GM20431 (cell line): ENCODE results near the gene CCDC92B.

Experiments used
- in situ Hi-C: fragments of 300-500 bp; cut with MseI, MboI; formaldehyde crosslinking; loops from one replicate; pipeline ENCODE4 v1.15.0; 2020; ENCODE audit warnings: low sequenced_read_pairs; ENCODE audit not compliant: unreplicated experiment

The CCDC92B gene

GRCh38 chr17:2779545-2779944 lies 30.1 kb upstream of the CCDC92B start:
- in situ Hi-C loops, result no loop called here

- in situ Hi-C loops, result no loop called here
These were observed 29.0 kb upstream of the CCDC92B start for GRCh38 chr17:2778489-2778888.

GRCh38 chr17:2777242-2777867 lies 27.9 kb upstream of the CCDC92B start:
- in situ Hi-C loops, result no loop called here

DNA sequence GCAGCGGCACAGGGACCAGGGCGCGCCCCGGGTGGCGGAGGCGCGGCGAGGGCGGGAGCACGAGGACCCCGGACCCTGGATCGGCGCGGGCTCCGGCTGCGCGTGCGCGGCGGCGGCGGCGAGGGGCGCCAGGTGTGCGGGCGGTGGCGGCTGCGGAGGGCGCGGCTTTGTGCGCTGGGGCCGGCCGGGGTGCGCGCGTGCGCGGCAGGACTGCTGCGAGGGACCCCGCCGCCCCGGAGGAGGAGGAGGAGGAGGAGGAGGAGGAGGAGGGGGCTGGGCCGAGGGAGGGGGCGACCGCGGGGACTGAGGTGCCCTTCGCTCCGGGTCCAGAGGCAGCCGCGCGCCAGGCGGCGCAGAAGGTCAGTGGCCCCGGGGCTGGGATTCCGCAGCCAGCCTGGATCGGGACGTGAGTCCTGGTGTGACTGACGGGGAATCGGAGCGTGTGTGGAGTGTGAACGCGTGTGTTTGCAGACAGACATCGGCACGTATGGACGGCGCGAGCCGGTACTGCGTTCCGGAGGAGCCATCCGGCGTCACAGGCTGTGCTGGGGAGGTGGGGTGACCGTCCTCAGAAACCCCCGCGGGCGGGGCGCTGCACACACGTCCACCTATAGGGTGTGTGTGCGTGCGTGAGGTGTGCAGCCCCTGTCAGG lies 27.3 kb upstream of the CCDC92B start:
- in situ Hi-C loops, result no loop called here

- in situ Hi-C loops, result no loop called here
These were observed 25.8 kb upstream of the CCDC92B start for GRCh38 chr17:2775206-2775605.

DNA sequence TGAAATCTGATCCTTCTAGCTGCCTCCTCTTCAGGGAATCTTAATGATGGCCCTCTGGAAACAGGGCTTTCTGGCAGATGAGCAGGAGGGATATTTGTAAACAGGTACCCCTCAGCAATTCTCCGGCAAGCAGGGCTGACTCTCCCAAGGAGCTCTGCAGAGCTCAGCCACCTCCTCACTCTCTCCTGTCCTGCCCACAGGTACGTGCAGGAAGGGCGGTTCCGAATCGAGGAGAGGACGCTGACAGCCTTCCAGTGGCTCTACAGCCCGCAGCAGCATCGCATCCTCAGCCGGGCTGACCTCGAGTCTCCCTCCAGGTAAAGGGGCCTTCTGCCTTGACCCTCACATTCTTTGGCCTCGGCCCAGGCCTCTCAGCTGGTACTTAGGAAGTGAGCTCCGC lies 20.7 kb upstream of the CCDC92B start:
- in situ Hi-C loops, result no loop called here

DNA sequence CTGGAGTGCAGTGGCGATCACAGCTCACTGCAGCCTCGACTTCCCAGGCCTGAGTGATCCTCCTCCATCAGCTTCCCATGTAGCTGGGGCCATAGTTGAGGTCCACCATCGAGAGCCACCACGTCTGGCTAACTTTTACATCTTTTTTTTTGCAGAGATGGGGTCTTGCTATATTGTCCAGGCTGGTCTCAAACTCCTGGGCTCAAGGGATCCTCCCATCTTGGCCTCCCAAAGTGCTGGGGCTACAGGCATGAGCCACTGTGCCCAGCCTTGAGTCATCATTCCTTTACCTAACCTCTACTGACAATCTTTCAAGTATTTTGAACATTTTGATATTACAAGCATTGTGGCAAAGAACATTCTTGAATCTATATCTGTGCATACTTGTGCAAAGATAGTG lies 9.4 kb upstream of the CCDC92B start:
- in situ Hi-C loops, result no loop called here

DNA sequence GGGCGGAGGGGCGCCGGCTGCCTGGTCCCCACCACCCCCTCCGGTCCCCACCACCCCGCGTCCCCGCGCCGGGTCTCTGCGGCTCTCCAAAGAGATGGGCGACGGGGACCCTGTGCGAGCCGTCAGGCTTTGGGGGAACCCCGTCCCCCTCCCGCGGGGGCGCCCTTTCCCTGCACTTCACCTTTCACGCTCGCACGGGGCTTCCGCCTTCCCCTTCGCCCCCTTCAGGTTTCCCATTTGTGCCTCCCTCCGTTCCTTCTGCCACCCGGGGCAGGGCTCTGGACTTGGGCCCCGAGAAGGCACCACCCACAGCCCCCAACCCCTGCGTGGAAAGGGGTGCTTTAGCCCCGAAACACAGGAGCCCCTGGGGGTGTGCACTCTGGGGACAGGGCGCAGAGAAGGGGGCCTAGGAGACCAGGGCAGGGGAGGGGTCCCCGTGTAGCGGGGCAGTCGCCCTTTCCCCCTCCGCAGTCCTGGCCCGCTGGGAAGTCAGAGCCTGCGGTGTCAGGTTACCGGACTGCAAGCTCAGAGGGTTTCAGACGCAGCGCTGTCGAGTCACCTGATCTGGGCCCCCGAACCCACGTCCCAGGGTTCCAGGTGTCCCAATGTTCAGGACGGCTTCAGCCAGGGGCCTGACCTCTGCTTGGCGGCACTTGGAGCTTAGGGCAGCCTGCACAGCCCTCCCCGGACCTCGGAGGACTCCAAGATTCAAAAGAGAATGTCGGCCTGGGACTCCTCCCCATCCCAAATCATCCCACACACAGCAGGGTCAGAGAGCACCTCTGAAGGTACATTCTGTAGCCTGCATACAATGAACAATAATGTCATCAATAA lies 6.7 kb upstream of the CCDC92B start:
- in situ Hi-C loops, result no loop called here

- in situ Hi-C loops, result no loop called here
These were observed 2.0 kb upstream of the CCDC92B start for GRCh38 chr17:2751491-2751890.

GRCh38 chr17:2750721-2751120 lies 1.3 kb upstream of the CCDC92B start:
- in situ Hi-C loops, result no loop called here

GRCh38 chr17:2749784-2750181 lies 331 bp upstream of the CCDC92B start:
- in situ Hi-C loops, result no loop called here

- in situ Hi-C loops, result no loop called here
These were observed 4.0 kb downstream of the CCDC92B start for GRCh38 chr17:2745317-2746037.

DNA sequence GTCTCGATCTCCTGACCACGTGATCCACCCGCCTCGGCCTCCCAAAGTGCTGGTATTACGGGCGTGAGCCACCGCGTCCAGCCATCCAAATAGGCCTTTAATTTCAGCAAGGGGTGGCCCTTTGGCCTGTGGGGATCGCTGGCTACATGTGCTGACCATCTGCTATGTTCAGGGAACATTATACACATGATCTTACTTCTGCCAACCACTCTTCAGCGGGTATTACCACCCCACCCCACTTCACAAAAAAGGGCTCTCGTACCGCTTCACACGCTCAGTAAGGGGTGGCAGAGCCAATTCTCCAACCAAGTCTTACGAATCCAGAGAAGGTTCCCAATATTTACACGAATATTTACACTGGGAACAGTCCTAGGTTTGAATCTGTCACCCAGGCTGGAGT lies 11.8 kb downstream of the CCDC92B start:
- in situ Hi-C loops, result no loop called here

DNA sequence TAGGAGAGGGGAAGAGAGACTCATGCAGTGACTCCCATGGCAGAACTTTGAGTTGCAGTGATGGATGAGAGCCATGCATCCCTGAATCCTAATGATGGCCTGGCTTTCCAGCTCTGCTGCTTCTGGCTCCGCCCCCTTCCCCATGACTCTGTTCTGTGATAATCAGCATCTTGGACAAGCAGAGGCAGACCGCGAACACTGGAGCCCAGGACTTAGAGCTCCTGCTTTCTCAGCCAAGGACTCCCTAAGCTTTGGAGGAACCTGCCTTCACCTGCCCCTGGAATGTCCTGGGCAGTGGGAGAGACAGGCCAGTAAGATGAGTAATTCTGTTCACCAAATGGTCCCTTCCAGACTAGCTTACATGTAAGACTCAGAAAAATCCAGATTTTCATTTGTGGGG lies 12.5 kb downstream of the CCDC92B start:
- in situ Hi-C loops, result no loop called here

DNA sequence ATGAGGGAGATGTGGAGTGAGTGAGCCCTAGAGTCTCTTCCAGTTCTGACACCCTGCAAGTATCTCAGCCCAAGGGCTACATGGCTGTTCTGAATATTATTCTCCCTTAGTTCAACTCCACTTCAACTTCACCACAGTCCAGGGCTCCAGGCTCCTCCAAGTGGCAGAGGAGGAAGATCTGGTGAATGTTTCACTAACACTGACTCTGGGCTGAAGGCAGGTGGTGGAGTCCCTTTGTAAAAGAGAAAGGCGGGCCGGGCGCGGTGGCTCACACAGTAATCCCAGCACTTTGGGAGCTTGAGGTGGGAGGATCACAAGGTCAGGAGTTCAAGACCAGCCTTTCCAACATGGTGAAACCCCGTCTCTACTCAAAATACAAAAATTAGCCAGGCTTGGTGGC lies 13.6 kb downstream of the CCDC92B start:
- in situ Hi-C loops, result no loop called here

GRCh38 chr17:2734939-2735338 lies 14.5 kb downstream of the CCDC92B start:
- in situ Hi-C loops, result no loop called here

DNA sequence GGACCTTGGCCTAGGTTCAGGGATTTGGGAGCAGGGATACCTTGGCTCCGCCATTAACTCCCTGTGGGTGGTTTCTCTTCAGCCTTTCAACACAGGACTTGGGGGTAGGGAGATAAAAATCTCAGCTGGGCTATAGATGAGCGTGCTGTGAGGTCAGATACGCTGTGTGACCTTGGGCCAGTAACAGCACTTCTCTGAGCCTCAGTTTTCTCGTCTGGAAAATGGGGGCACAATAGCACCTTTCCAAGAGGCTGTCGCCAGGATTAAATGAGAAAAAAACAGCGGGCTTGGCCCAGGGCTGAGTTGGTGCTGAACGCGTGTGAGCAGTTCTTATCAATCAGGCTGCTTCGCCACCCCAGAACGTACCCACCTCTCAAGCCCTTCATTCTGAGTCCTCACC lies 17.6 kb downstream of the CCDC92B start:
- in situ Hi-C loops, result no loop called here

DNA sequence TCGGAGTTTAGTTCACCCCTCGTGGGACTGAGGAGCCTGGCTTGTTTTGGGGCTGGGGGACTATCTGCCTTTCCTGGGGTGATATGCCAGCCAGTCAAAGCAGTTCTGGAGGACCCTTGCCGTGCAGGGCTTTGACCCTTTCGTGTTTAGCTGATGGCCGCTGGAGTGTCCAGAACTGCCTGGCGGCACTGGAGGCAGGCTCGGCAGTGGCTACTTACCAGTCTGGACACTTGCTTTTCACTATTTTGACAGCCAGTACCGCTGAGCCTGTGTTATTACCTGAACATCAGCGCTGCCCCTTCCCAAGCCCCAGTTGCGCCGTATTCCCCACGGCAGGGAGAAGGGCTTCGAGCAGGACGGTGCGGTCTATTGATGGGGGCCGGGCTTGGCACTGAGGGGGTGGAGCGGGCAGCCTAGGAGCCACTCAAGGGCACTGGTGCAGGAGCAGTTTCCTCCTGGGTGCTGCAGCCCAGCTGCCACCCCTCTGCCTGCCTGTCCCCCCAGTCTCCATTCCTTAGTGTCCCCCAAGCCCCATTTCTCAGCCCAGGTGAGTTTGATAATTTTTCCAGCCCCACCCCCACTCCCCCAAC lies 18.6 kb downstream of the CCDC92B start:
- in situ Hi-C loops, result no loop called here

GRCh38 chr17:2724784-2725164 lies 24.7 kb downstream of the CCDC92B start:
- in situ Hi-C loops, result no loop called here

- in situ Hi-C loops, result no loop called here
These were observed 25.3 kb downstream of the CCDC92B start for GRCh38 chr17:2723997-2724783.
